ENCODE measurements around the gene RNF169.
A peak's percentile ranks its signal among the peaks of the same experiment; 100 is the strongest.

Gene RNF169

GRCh38 chr11:74748211-74749126 is at the start of gene RNF169:
Gene RNF169, plus strand, starts transcription at chr11:74748849. Its CDS starts 32 bp downstream, at chr11:74748881.
- intact Hi-C loops (cut with DNase I): no loop called here
- DNase-seq: peak; percentile 89 to 99 (median 93)

GRCh38 chr11:74699615-74700396 is 48.8 kb upstream of the RNF169 start:
- intact Hi-C loops (cut with DNase I): no loop called here
- peak in 1 of 10 donors; percentile 41 for DNase-seq

GRCh38 chr11:74701351-74701750 is 47.3 kb upstream of the RNF169 start:
- peak in 1 of 10 donors; percentile 59 for DNase-seq
- intact Hi-C loops (cut with DNase I): no loop called here

GRCh38 chr11:74702383-74703007 is 46.2 kb upstream of the RNF169 start:
- peak in 9 of 10 donors; percentile 36 to 95 (median 67) for DNase-seq
- intact Hi-C loops (cut with DNase I): loop anchor here (1.0 kb wide), 1 partner anchor 24 kb away; no protein-coding TSS in a partner anchor

- intact Hi-C loops (cut with DNase I): no loop called here
- peak in 2 of 10 donors; percentile 62 to 80 for DNase-seq
Measured at GRCh38 chr11:74703211-74703610, 45.4 kb upstream of the RNF169 start.

- DNase-seq: peak in 1 of 10 donors; percentile 2
- intact Hi-C loops (cut with DNase I): no loop called here
Measured at GRCh38 chr11:74707182-74707581, 41.5 kb upstream of the RNF169 start.

GRCh38 chr11:74707602-74708510 is 40.8 kb upstream of the RNF169 start:
- peak in 1 of 10 donors; percentile 73 for DNase-seq
- intact Hi-C loops (cut with DNase I): no loop called here

- intact Hi-C loops (cut with DNase I): no loop called here
- DNase-seq: peak in 1 of 10 donors; percentile 52
Measured at GRCh38 chr11:74709175-74709574, 39.5 kb upstream of the RNF169 start.

GRCh38 chr11:74710281-74710938 is 38.2 kb upstream of the RNF169 start:
- intact Hi-C loops (cut with DNase I): no loop called here
- peak in 1 of 10 donors; percentile 52 for DNase-seq

- no peak for DNase-seq
- intact Hi-C loops (cut with DNase I): no loop called here
Measured at GRCh38 chr11:74713686-74714085, 35.0 kb upstream of the RNF169 start.

- peak in 1 of 10 donors; percentile 18 for DNase-seq
- intact Hi-C loops (cut with DNase I): no loop called here
Measured at GRCh38 chr11:74714904-74715303, 33.7 kb upstream of the RNF169 start.

GRCh38 chr11:74717221-74717969 is 31.3 kb upstream of the RNF169 start:
- no peak for DNase-seq
- intact Hi-C loops (cut with DNase I): no loop called here

GRCh38 chr11:74719011-74719410 is 29.6 kb upstream of the RNF169 start:
- intact Hi-C loops (cut with DNase I): no loop called here

GRCh38 chr11:74720596-74721478 is 27.8 kb upstream of the RNF169 start:
- DNase-seq: peak; percentile 38 to 96 (median 72)

More at GRCh38 chr11:74719011-74719410, 29.6 kb upstream of the RNF169 start:
- no peak for DNase-seq

GRCh38 chr11:74721479-74721835 is 27.2 kb upstream of the RNF169 start:
- intact Hi-C loops (cut with DNase I): loop anchor here (10.0 kb wide), 2 partner anchors 87 to 267 kb away; no protein-coding TSS in a partner anchor
- no peak for DNase-seq

More at GRCh38 chr11:74720596-74721478, 27.8 kb upstream of the RNF169 start:
- intact Hi-C loops (cut with DNase I): loop anchor here (10.0 kb wide), 2 partner anchors 86 to 266 kb away; no protein-coding TSS in a partner anchor

GRCh38 chr11:74723511-74723910 is 25.1 kb upstream of the RNF169 start:
- DNase-seq: peak in 1 of 10 donors; percentile 79
- intact Hi-C loops (cut with DNase I): loop anchor here (10.0 kb wide), 2 partner anchors 89 to 269 kb away; no protein-coding TSS in a partner anchor

- no peak for DNase-seq
- intact Hi-C loops (cut with DNase I): loop anchor here (1.0 to 10.0 kb wide), 3 partner anchors 23 to 271 kb away; no protein-coding TSS in a partner anchor
Measured at GRCh38 chr11:74725701-74726100, 22.9 kb upstream of the RNF169 start.
